Measurements from ENCODE around the gene UTP15.
A peak's percentile ranks its signal among the peaks of the same experiment; 100 is the strongest.

Gene UTP15

DNA sequence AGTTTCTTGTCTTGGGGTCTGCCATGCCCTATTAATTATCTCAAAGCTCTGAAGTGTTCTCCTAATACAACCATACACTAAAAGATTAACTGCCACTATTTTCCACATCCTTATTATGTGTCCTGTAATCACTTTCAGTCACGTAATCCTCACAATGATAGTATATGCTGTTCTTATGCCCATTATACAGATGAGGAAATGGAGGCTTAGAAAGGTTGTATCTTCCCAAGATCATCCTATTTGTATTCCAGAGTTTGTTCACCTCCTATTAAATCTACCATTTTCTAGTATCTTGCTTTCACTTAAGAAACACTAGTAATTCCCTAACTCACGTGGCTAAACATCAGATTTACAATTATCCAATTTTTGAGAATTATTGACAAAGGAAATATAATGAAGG lies 57.5 kb downstream of the UTP15 start:
- DNase-seq (ENCODE audit: low read depth in 2 of 2), result no peak

DNA sequence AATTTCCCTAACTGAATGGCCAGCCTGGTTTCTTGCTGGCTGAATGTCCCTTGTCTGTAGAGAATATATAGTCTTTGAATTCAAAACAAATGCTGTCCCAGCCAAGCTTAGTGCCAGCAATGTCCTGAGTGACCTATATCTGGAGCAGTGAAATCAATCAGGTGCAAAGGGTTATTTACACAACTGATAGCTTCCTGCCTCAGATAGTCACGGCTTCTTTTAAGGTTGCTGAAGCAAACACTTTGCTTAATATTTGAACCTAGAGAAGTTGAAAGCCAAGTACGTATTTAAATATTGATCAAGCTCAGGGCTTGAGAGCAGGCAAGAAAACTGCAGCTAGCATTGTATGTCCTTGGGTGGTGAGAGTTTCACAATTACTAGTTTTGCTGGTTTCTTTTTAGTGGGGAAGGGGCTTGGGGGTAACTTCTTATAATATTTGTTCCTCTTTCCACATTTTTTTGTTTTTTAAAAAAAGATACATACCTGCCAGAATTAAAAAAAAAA lies 58.4 kb downstream of the UTP15 start:
- no peak for DNase-seq (ENCODE audit: low read depth in 2 of 2)

DNA sequence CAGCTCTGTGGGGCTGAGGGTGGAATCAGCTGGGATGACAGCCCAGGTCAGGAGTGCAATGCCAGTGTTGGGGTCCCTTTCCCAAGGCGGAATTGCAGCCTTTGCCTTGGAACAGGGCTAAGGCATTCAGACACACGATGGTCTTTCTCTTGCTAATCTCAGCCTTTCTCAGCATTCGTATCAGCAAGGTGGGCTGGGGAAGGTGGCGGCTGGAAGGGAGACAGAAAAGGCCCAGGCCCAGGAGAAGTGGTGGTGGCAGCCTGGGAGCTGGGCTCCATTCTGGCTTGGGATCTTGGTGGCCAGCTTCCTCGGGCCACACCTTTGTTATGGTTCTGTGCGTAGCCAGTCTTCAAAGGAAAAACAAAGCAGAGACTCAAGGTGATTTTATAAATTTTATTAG lies 59.3 kb downstream of the UTP15 start:
- DNase-seq (ENCODE audit: low read depth in 2 of 2), result no peak

DNA sequence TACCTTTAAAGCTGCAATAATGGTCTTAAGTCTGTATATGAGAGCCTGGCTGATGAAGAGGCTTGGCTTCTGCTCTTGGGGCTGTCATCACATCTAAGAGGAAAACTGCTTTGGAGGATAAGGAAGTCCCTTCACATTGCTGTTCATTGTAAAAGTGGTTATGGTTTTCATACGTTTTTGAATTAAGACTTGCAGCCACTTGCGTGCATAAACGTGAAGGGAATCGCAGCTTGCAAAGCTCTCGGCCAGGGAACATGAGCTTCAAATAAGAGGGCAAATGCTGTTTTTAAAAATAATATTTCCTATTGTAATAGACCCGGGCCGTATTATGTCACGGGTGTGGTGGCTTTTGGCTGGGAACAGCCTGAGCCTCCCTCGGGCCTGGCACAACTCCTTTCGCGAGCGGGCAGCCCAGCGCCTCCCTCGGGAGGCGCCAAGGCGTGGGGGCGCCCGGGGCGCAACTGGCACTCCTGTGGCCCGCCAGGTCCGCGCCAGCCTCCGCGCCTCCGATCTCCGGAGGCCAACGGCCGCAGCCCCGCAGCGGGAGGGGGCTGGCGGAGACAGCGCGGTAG lies 59.9 kb downstream of the UTP15 start:
- DNase-seq (ENCODE audit: low read depth in 2 of 2), result no peak

DNA sequence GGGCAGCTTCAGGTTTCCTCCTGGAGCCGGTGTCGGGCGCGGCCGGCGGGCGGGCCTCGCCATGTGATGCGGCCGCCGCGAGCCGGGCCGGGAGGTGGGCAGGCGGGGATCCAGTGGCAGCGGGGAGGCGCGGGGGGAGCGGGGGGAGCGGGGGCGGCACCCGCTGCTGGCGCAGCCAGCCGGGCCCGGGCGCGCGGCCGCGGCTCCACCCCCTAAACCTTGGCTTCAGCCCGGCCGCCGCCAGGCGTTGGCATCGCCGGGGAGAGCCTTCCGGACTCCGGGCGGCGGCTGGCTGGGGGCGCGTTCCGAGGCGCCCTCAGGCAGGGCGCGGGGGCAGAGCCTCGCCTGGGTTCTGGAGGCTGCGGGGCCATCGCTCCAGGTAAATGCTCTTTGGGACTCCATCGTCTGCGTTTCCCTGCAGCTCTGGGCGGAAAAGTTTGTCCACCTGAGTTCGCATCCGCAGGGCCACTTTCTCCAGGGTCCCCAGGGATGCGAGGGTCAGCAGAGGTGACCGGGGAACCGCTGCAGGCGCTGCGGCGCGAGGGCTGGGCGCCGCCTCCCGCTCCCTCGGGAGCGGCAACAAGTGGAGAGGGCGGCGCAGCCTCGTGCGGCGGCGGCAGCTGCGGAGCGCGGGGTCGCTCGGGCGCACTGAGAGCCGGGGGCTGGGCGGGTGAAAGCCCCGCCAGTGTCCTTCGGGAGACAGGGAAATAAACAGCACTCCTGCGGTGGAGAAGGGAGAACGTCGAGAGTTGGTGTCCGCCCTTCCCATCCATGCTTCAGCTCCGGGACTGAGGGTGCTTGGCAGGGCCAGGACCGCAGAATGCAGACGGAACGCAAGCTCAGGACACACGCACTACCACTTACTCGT lies 60.6 kb downstream of the UTP15 start, which contains the start of gene ARHGEF28:
ARHGEF28 (plus strand) TSS at position 253 of the 868 bp plus-strand sequence. CDS start 58,656 bp downstream, outside the sequence.
- peak in 1 of 2 donors; percentile 8 for DNase-seq (ENCODE audit: low read depth in 2 of 2)

DNA sequence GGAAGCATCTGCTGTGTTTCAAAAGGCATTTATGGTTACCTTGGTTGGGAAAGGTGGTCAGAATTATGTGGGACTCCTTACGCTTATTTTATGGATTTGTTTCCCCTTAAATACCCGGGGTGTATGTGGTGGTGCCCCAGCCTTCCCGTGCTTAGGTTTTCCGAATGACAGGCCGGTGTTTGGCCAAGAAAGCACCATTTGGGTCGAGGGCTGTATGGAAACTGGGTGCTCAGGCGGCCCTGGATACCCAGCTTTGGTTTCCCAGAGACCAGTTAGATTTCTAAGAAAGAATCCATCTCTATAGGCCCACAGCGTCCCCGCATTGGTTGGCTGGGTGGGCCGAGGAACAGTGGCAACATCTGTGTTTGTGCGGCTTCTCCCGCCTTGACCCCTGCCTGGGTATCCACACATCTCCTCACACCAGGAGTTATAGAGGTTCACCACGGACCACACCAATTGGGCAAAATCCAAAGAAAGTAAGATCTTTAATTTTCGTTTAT lies 61.3 kb downstream of the UTP15 start:
- no peak for DNase-seq (ENCODE audit: low read depth in 2 of 2)

DNA sequence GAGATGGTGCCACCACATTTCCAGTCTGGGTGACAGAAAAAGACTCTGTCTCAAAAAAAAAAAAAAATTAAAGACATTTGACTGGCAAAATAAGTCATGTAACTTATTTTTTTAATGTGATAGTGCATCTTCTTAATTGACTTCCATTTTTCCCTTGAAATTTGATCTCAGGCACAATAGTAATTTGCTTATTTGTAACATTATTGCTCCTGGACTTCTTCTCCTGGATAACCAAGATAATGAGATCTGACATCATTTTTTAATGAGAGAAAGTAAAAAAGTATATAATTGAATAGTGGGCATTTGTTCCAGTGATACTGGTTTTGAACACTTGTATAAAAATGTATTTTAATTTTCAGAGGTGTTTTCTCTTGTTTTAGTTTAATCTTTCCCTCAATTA lies 63.9 kb downstream of the UTP15 start:
- no peak for DNase-seq (ENCODE audit: low read depth in 2 of 2)

DNA sequence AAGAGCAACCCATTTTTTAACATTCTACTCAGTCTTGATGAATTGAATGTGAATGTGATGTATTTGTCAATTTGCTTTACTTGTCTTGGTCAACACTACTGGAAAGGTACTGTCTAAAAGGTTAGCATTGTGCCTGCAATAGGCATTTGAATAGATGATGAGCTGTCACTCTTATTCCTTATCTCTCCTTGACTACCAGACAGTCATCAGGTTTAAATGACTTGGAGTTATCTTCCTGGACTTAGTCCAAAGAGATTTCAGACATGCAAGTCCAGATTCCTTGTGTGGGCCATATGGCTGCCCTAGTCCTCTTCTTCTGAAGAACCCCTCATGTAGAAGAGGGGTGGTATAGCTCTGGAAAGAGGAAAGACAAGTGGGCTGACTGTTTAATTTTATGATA lies 65.2 kb downstream of the UTP15 start:
- no peak for DNase-seq (ENCODE audit: low read depth in 2 of 2)

DNA sequence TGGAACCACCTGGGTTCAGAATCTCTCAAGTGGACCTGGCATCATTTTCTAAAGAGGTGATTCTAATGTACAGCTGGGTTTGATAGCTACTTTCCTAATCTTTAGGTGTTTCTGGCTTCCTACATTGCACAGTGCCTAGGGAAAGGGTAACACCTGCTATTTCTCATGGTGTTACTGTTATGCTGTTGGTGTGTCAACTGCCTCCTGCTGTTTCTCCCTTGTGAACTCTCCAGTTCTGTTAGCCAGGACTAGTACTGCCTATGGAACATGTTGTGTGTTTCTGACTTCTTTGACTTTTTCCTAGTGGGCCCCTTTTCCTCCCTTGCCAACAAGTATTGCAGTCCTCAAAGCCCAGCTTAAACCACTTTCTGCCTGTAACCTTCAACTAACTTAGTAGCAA lies 66.0 kb downstream of the UTP15 start:
- no peak for DNase-seq (ENCODE audit: low read depth in 2 of 2)

All from stimulated activated CD4-positive, alpha-beta T cell treated with anti-CD3 and anti-CD28 coated beads, Interleukin-1b, Interleukin-23, amount 100 ng/mL, for 1 hour (primary cell).